ENCODE data around the gene WDFY4.

Gene WDFY4

DNA sequence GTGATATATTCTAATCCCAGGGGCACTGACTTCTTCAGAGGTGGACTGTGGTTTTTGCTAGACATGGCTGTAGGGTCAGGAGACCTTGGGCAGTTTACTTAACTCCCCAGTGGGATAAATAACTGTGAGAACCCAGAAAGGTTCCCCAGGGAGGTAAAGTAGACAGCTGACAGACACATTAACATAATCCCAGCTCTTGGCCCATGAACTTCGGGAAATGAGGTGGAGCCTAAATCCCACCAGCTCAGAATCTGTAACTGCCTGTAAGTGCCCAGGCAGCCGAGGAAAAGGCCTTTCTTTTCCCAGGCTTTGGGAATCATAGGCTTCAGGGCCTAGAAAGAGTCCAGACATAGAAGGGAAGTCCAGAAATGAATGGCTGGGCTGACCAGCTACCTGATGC, 149.0 kb downstream of the WDFY4 start:
- DNase-seq: no peak

DNA sequence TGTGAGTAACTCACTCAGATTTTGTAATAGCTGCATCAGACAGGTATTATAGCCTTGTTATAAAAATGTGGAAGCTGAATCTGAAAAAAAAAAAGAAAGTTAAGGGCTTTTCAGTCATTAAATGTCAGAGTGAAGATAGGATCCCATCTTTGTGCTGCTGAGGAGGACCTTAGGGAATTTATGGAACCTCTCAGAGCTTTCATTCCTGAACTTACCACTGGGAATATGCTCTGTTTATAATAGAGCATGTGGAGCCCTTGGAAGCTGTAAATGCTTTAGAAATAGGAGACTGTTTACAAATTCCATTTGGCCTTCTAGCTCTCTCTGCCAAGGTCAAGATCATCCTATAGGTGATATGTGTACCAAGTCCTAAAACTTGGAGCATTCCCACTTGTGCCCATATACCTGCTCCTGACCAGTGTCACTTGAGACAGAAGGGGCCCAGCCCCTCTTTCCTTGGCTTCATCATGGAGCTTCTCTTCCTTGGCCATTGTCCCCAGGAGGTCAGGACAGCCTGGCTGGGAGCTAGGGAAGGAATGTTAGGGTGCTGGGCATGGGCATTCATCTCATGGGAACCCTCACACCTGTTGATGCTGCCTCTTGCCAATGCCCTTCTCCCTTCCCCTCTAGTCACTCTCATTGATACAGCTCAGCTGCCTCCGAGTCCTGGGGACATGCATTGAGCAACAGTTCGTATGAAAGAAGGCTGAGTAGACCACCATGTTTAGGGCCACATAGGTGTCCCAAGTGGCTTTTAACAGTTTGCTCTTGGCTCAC, 149.7 kb downstream of the WDFY4 start:
- DNase-seq: no peak

DNA sequence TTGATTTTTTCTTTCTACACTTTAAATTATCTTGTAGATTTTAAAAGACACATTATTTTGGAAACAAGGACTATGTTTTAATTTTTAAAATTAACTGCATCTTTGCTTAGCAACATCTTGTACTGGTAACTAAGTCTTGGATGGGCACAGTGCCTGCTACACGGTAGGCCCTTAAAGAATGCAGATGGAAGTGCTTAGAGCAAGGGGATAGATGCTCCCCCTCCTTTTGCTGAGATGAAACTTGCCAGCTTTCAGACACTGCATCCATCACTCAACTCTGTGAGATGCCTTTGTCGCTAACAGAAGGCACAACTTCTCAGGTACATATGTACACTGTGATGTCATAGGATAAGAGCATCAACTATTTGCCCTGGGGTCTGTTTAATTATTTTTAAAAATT, 151.1 kb downstream of the WDFY4 start:
- DNase-seq: no peak

DNA sequence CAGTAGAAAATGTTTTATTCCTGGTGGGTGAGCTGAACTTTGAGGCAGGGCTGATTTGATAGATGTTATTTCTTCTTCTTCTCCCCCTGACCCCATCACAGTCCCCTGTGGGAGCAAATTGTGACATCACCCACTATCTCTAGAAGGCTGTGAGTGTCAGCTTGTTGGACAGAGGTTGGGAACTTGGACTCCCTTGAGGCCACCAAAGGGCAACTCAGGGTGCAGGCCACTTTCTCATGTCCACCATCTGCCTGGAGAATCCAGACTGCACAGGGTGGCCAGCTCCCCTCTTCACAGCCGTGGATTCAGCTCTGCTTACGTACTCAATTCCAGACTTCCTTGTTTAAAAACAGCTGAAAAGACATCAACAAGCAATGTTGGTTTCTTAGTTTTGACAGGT, 151.9 kb downstream of the WDFY4 start:
- DNase-seq: no peak

DNA sequence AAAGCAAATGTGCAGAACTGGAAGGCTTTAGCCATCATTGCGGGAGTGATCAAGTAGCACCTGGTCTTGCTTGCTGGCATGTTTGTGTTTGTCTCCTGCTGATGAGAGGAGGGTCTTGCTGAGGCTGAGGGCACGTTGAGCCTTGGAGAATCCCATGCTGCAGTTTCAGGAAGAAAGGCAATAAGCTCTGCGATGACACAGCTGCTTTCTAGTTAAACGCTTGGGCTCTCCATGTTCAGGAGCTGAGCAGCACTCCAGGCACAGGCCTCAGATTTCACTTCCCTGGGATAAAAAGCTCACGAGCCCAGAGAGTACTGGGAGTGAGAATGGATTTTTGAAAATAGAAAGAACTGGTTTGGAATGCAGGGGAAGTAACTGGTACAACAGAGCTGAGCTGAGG, 154.2 kb downstream of the WDFY4 start:
- DNase-seq: no peak

DNA sequence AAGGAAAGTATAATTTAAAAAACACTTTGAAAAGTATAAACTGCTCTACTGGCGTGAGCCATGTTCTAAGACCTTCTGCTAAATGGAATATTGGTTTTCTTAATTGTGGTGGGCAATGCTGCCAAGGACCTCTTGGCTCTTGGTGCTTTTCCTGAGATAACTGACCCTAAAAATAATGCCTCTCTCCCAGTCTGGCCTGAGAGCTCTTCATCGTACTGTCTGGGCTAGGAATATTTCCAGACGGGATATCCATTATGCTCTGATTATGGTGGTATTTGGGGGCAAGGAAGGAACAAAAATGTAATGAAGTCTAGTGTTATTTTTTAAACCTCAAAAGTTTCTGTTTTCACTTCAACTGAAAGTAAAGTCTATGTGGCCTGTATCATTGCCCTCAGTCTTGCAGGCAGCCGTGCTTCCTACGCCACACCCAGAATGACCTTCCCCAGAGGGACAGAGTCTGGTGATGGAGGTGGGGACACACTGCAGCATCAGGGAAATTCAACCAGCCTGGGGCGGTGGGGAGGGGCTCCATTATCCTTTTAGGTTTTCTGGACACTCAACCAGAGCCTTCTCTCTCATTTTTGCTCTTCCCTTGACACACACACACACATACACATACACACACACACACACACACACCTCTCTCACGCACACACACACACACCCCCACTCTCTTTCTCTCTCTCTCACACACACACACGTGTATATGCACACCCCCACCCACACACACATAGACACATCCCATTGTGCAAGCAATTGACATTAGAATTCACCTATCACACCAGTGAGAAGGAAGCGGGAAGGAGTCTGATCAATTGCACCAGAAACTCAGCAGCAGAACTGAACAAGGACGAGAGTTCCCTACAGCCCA, 155.4 kb downstream of the WDFY4 start:
- no peak for DNase-seq

DNA sequence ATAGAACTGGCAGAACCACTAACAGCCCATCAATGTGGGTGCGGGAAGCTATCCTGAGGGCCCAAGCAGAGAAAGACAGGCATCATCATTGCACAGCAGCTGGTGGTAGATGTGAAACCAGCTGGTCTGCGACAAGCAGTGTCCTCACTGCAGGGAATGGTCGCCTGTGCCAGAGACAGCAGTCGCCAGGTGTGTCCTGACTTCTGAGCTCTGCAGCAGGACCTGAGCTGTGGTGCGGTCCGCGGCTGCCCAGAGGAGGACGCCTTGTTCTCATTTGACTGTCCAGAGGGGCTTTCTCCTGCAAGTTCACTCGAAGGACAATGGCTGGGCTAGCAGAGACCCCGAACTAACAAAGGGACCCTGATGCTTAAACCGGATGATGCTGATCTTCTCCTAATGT, 157.6 kb downstream of the WDFY4 start:
- DNase-seq: no peak

DNA sequence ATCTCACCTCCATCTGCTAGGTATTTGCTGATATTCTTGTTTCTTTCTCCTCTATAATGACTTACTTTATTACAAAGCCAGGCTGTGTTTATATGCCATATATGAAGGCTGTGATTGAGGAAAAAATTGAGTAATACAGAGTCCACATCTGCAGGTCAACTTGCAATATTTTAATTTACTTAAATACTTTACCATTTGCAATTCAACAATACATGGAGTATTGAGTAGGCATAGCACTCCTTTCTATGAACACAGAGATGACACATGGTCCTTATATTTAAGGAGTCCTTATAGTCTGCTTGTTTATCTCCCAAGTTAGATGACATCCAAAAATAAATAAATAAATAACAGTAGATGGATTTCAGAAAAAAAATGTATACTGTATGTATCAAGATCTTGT, 158.5 kb downstream of the WDFY4 start:
- no peak for DNase-seq

DNA sequence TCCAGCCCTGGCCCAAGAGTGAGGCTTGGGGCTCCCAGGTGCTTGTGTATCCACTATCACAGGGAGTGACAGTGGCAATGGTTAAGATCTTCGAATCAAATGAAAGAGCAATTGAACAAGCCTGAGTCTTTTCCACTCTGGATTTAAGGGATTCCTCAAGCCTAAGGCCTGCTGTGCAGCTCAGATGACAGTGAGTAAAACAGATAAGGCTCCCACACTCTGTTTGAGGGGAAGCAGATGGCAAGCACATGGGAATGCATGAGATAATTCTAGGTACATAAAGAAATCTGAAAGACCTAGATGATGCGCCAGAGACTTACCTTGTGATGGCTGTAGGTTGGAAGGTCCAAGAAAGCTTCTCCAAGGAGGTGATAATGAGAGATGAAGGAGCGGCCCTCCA, 159.9 kb downstream of the WDFY4 start:
- DNase-seq: no peak

DNA sequence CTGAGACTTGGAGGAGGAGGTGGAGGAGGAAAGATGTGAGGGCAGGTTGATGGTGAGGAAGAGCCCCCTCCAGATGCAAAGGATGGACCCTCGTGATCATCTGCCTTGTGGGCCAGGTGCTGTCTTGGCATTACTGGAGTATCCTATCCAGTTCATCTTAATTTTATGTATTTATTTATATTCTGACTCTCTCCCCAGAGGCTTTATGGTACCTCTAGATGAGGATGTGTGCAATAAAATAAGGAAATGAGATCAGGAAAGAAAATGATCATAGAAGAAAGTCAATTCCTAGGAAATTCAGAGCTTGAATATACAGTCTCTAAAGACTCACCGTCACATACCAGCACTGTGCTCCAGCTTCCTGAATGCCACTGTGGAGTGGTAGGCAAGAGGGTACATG, 160.8 kb downstream of the WDFY4 start:
- no peak for DNase-seq

DNA sequence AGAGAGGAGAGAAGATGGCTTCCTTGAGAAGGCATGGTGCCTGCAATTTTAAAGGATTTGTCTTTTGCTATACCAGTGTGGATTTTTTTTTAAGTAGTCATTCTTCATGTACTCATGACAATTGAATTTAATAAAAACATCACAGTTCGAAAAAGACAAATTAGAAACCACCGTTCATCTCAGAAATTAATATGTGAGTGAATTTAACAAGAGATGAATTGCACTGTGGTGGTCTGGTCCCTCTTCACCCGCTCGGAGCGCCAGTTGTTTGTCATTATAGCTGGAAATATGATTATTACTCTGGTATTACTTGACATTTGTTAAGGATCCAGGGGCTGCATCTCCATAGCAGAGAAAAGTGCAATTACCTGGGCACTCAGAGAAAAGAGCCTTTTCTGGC, 163.0 kb downstream of the WDFY4 start:
- no peak for DNase-seq

DNA sequence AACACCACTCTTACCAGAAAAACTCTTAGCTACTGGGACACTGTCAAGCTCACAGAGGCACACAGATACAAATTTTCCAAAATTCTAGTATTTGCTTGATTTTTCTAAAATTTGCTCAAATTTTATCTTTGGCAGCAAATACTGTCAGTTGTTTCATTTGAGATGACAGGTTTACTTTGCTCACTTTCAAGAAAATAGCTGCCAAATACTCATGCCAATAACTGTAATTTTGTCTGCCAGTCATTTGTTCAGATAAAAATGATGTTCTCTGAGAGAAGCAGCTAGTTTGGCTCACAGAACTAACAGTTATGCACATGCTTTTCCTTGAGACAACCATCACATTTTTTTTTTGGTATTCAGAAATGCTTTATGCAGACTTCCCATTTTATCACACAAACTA, 172.2 kb downstream of the WDFY4 start:
- no peak for DNase-seq

DNA sequence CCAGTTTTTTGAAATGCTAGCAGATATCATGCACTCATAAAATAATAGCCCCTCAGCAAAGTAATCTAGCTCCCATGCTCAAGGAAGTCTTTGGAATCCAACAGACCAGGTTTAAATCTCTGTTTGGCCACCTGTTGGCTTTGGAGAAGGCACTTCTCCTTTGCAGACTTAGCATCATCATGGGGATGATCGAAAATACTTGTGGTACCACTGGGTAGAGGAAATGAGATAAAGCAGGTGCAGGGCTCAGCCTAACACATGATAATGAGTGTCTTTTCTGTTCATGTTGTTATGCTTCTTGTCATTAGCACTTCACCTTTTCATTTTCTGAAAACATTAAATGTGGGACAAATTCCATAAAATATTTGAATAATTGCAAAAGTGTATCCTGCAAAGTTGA, 187.6 kb downstream of the WDFY4 start:
- DNase-seq: no peak

DNA sequence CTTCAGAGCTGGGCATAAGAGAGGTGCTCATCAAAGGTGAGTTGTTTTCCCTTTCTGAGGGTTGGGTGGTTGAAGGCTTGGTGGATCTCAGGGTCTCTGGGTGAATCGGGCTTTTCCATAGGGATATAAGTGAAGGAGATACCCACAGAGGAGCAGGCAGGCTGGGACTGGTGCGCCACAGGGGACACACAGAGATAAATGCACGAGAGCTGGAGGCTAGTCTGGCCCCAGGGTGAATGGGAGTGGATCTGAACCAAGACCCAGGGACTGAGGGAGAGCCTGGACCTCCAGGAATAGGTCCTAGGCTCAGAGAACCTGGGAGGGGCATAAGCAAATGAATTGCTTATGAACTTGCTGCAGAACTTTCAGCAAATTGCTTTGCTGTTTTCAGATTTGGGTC, 193.4 kb downstream of the WDFY4 start:
- DNase-seq: no peak

DNA sequence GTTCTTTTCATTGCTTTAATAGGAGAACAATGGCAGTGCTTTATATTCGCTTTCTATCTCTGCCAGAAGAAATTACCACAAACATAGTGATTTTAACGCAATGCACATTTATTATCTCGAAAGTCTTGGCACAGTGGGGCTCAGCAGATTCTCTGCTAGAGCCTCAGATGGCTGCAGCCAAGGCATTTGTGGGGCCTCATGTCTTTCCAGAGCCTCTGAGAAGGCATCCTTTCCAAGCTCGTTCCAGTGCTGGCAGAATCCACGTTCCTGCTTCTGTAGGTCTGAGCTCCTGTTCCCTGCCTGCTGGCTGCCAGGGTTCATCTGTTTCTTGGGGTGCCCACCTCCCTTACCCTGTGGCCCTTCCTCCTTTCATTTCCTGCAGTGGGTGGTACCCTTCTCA, 194.8 kb downstream of the WDFY4 start:
- DNase-seq: no peak

DNA sequence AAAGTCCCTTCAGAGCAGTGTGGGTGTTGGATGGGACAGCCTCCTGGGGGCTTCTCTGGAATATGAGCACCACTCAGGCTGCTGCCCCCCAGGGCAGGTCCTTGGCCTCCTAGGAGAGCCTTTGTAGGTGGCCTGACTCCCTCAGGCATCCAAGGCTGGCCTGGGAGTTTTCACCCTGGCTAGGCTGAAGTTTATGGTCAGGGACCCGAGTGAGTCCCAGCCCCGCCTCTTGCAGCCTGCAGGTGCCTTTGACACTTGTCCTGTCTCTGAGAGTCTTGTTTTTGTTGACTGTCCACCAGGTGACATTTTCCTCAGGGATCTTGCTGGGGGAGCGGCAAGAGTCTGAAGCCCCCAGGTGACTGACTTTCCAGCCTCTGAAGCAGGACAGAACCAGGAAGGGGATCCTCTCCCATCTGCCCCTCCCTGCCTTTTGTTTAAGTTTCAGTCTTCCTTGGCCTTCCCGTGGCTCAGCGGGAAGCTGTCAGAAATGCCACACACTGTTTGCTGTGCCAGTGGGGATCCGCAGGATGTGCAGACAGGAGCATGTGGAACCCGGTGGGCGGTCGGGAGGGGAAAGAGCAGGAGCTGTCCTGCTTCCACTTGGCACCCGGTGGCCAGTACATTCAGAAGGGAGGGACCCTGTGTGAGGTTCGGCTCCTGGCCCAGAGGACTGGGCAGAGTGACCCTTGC, 195.5 kb downstream of the WDFY4 start:
- DNase-seq: no peak

DNA sequence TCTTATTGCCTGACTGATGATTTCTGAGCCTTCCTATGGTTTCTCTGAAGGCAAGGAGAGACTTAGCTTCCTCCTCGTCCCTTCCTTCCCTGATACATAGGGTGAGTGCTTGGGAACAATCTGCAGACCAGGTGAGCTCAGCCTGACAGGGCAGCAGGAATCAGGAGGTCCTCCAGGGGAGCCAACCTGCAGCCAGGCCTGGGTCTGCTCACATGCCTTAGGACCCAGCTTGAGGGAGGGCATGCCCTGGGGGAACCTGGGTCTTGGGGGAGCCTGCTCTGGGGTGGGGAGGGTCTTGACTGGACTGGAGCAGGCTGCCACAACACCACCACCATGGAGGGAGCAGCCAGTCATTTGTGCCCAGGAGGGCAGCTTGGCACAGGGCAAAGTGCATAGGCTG, 197.3 kb downstream of the WDFY4 start:
- no peak for DNase-seq

DNA sequence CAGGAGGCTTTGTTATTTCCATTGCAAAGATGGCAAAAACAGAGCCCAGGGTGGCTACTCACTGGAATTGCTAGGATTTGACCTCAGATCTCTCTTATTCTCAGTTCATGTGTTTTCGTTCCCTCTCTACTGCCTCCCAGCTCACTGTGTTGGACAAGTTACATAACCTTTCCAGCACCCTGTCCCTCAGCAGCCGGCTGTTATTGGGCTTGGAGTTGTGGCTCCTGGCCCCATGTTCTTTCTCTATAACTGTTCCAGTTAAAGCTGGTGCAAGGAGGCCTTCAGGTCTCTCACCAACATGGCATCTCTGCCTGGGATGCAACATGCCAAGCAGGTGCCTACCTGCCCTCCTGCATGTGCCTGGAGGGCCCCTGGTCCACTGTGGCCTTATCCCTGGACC, 198.2 kb downstream of the WDFY4 start:
- DNase-seq: no peak

DNA sequence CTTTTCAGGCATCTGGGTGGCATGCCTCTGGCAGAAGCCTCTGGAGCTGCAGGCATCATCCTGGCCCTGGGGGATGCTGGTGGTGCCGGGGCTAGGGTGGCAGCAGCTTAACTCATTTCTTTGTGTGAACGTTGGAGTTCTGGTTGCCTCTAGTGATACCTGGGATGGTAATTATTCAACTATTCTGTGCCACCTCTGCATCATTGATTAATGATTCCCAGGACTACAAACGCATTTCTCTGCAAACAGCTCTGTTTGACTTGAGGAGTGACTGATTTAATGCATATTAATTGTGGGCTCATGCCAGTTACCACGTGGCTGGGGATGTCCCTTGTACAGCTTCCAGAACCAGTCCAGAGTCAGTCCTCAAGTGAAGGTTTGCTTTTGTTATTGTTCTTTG, 199.0 kb downstream of the WDFY4 start:
- DNase-seq: no peak

DNA sequence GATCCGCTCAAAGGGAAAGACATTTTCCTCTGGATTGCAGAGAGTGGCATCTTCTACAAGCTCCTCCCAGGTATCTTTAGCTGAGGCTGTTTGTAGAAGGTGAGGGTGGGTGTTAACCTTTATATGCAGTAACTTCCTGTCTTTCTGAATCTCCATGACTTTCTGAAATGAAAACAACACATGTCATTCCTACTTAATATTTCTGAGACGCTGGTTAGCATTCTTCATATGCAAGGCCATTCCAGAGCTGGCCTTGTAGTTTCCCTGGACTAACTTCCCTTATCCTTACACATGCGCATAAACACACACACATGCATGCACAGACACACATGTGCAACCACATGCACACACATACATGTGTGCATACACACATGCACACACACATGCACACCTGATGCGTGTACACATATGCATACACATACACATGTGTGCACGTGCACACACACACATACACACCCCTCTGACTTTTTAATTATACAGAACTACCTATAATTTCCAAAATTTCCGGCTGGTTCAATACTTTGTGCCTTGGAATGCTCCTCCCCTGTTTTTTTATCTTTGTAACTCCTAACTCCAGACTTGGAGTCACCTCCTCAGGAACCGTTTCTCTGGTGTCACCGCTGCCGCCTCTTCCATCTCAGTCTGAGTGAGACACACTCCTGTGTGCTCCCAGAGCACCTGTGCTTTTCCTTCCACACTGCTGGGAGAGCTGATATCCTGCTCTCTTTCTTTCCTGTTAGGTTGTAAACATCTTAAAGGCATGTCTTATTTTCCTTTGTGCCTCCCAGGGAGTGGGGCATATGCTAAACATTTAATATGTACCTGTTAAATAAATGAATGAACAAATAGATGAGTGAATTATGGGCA, 199.7 kb downstream of the WDFY4 start:
- DNase-seq: no peak

DNA sequence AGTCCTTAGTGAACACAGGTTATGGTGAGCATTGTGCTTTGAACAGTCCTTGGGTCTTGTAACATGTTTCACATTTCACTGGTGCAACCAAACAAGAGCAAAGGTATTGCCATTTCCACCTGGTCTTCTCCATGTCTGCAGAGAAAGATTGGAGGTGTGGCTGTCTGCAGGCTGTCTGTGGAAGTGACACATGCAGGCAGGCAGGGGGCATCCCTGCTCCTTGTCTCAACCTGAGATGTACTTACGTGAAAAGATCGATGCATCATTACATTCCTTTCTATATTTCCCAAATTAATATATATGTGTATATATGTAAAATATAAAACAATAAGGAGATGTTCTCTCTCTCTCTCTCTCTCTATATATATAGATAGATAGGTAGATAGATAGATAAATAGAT, 200.7 kb downstream of the WDFY4 start:
- no peak for DNase-seq

DNA sequence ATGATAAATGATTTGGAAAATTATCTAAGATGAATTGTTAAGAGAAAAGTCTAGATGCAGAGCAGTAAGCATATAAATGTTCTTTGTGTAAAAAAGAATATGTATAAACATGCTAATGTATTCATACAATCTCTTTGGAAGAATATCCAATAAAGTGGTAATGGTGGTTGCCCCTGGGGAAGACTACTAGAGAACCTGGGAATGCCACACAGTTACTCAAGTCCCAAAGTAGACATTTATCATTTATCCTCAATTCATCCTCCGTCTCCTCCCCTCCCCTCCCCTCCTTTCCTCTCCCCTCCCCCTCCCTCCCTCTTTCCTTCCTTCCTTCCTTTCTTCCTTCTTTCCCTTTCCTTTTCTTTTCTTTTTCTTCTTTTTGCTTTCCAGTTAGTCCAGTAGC, 203.3 kb downstream of the WDFY4 start:
- DNase-seq: no peak

Measured in NCI-H187 treated with DMSO at 0.1 percent for 48 hours (cell line).